Right lobe of liver (tissue), 4 donors: ENCODE results near the gene LYSMD1.

Experiments
- POLR2A ChIP-seq: fragments of 450-650 bp; IDR thresholded peaks from one replicate; pipeline ENCODE4 v1.6.1; 2017; ENCODE audit warnings: antibody characterized with exemption, mild to moderate bottlenecking
- TF ChIP-seq, protein P1 (sequence below), 4 donors: fragments of 200-600 bp in 3 of 4; fragments of 450-650 bp in 1 of 4; IDR thresholded peaks; one replicate each; pipeline versions ENCODE4 v1.5.1 to v1.8.0; 2016 to 2022; ENCODE audit warnings: antibody characterized with exemption in 4 of 4, mild to moderate bottlenecking in 2 of 4
- donor health status: DM: no; HTN: no; CAD: no.
- donor health status: DM: no; HTN: no; CAD: no.
- donor health status: DM: no; HTN: yes; CAD: no.

DNA sequence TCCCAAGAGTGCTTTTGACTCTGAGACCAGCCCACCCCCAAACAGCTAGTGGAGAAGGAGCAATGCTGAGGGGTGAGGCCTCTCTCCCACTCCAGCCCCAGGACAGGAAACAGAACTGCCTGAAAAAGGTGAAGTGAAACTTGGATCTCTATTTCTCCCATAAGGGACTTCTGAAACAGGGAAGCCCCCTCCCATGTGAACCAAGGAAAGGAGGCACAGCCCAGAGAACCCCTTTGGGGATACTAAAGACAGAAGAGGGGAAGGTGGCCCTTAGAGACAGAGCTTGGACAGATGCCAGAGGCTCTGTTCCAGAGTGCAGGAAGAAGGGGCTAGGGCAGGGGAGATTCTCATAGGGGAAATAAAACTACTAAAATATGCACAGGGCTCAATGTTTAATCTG, 6.3 kb downstream of the LYSMD1 start:
- TF ChIP-seq, protein P1, sequence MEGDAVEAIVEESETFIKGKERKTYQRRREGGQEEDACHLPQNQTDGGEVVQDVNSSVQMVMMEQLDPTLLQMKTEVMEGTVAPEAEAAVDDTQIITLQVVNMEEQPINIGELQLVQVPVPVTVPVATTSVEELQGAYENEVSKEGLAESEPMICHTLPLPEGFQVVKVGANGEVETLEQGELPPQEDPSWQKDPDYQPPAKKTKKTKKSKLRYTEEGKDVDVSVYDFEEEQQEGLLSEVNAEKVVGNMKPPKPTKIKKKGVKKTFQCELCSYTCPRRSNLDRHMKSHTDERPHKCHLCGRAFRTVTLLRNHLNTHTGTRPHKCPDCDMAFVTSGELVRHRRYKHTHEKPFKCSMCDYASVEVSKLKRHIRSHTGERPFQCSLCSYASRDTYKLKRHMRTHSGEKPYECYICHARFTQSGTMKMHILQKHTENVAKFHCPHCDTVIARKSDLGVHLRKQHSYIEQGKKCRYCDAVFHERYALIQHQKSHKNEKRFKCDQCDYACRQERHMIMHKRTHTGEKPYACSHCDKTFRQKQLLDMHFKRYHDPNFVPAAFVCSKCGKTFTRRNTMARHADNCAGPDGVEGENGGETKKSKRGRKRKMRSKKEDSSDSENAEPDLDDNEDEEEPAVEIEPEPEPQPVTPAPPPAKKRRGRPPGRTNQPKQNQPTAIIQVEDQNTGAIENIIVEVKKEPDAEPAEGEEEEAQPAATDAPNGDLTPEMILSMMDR (IDR thresholded peaks at IDR 0.05), result no peak
- no peak for TF ChIP-seq POLR2A
